ENCODE results near the gene PRPF40B. TPM values are rescaled to one million over a fixed set of nuclear protein-coding genes. Genes with fewer than 3 reads are reported as not detected.

The PRPF40B gene
- total RNA-seq, 2 donors from 2014 or later, result 6.3 to 9.3 TPM

DNA sequence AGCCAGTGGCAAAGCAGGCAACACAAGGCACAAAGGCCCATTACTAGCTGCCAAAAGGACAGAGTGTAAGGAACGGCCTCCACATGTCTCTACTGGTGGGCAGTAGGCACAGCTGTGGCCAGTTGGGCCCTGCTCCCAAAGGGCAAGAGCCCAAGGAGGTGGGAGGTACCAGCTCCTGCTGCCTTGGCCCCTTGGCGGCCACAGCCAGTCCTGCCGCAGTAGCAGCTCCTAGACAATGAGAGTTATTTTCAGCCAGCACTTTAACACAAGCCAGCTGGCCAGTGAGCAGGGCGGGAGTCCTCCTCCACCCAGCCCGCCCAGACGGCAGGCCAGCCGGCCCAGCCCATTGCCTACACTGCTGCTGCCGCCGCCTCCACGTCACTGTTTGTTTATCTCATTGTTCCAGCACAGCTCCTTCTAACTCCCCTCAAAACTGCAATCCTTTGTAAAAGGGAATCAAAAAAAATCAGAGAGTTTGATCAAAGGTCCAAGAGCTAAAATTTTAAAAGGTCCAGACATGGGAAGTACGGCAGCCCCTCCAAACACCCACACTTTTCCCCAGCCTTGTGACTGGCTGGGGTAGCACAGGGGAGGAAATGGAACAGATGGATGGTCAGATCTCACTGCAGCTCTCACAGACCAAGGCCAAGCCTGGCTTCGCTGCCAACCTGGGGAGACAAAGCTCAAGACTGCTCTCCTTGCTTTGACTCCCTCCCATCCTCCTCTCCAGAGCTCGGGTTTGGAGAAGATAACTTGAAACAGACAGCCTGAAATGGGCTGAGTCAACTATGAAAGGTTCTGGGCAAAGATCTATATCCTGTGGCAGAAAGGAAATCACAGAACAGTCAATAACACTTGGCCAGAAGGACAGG, 50.3 kb downstream of the PRPF40B start:
- H3K4me1 ChIP-seq, result peaks cover 32% of the 10 kb centered on the region
- DNase-seq, result peak; percentile 86 to 95 (median 92)
- no peak overlapping the region for H3K4me3 ChIP-seq
- no peaks in the 10 kb centered on the region for H3K36me3 ChIP-seq (replicated peaks in 1 of 2; ENCODE audit: insufficient read depth in 1 of 2, low read depth in 2 of 2)
- 7 to 11% methylated on average over 13 of the region's 13 CpGs for WGBS, 2 donors
- no peaks in the 10 kb centered on the region for H3K9me3 ChIP-seq
- peak; percentile 97 for ATAC-seq
- intact Hi-C loops (cut with DNase I), result no loop called here
- TF ChIP-seq CTCF (IDR thresholded peaks at IDR 0.05), result peak in 6 of 7 experiments; percentile 13 to 65 (median 59)
- peak; percentile 62 to 77 (median 73) for TF ChIP-seq POLR2A (IDR thresholded peaks at IDR 0.05)
- no peaks in the 10 kb centered on the region for H3K27me3 ChIP-seq
- peak overlapping the region; percentile 71 to 91 (median 85) for H3K27ac ChIP-seq

DNA sequence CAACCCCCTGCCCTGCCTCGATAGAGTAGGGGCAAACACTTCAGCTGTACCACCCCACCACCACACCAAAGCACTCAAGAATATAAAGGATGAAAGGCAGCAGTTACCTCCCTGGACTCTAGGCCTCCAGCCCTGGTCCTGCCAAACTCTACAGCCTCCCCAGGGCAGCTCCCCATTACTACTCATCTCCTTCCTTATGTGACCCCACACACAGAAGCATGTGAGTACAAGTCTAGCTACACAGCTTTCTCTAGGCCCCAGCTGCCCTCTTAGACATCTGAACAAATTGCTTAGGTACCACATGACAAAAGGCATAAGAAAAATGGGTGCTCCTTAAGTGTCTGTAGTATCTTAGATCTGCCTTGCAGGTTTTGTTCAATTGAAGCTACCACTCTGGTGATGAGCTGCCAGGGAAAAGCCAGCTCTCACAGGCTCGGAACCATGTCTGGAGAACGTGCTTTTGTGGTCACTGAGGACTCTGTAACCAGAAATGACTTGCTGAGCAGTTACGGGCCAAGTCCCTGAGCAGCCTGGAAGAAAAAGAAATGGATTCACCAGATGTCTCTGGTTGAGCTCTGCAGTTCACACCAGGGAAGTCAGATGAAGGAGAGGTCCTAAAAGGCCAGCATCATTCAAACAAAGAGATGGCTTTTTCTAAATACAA, 51.1 kb downstream of the PRPF40B start:
- no peaks in the 10 kb centered on the region for H3K27me3 ChIP-seq
- intact Hi-C loops (cut with DNase I), result no loop called here
- ATAC-seq (no peak), DNase-seq (no peak)
- no peaks in the 10 kb centered on the region for H3K36me3 ChIP-seq (replicated peaks in 1 of 2; ENCODE audit: insufficient read depth in 1 of 2, low read depth in 2 of 2)
- 52 to 81% methylated on average over 4 of the region's 4 CpGs for WGBS, 2 donors
- H3K4me1 ChIP-seq, result peaks cover 32% of the 10 kb centered on the region
- peak overlapping the region; percentile 71 to 91 (median 85) for H3K27ac ChIP-seq
- H3K4me3 ChIP-seq, result no peak overlapping the region
- no peaks in the 10 kb centered on the region for H3K9me3 ChIP-seq
- TF ChIP-seq POLR2A (IDR thresholded peaks at IDR 0.05), result no peak

- DNase-seq, result no peak
- H3K9me3 ChIP-seq, result no peaks in the 10 kb centered on the region
- ATAC-seq, result no peak
- H3K4me3 ChIP-seq, result no peak overlapping the region
- H3K27ac ChIP-seq, result peak overlapping the region in 2 of 4 donors; percentile 81 to 89
- no peaks in the 10 kb centered on the region for H3K27me3 ChIP-seq
- intact Hi-C loops (cut with DNase I), result no loop called here
- no peak for TF ChIP-seq CTCF (IDR thresholded peaks at IDR 0.05)
- no peak for TF ChIP-seq POLR2A (IDR thresholded peaks at IDR 0.05)
- peaks cover 32% of the 10 kb centered on the region for H3K4me1 ChIP-seq
- 83 to 88% methylated on average over 7 of the region's 7 CpGs for WGBS, 2 donors
- H3K36me3 ChIP-seq (replicated peaks in 1 of 2; ENCODE audit: insufficient read depth in 1 of 2, low read depth in 2 of 2), result no peaks in the 10 kb centered on the region
These were observed 51.8 kb downstream of the PRPF40B start for GRCh38 chr12:49675137-49675536.

DNA sequence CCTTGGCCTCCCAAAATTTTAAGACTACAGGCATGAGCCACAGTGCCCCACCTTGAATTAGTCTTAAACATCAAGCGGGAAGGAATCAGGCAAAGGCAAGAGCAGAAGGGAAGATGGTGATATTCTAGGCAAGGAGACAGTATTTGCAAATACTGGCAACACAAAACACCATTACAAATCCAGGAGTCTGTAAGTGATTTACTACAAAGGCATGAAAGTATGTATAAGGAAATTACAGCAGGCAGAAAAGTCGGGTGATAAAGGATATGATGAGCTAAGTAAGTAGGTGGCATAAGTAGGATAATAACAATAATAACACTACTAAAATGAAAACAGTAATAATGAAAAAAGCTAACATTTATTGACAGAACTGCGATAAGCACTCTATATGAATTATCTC, 55.4 kb downstream of the PRPF40B start:
- no peaks in the 10 kb centered on the region for H3K27me3 ChIP-seq
- H3K4me3 ChIP-seq, result no peak overlapping the region
- DNase-seq (no peak), ATAC-seq (no peak)
- peaks cover 13% of the 10 kb centered on the region for H3K4me1 ChIP-seq
- no peak overlapping the region for H3K27ac ChIP-seq
- H3K9me3 ChIP-seq, result no peaks in the 10 kb centered on the region
- intact Hi-C loops (cut with DNase I), result no loop called here
- 69 to 70% methylated on average over 3 of the region's 3 CpGs for WGBS, 2 donors
- no peaks in the 10 kb centered on the region for H3K36me3 ChIP-seq (replicated peaks in 1 of 2; ENCODE audit: insufficient read depth in 1 of 2, low read depth in 2 of 2)
- no peak for TF ChIP-seq POLR2A (IDR thresholded peaks at IDR 0.05)

DNA sequence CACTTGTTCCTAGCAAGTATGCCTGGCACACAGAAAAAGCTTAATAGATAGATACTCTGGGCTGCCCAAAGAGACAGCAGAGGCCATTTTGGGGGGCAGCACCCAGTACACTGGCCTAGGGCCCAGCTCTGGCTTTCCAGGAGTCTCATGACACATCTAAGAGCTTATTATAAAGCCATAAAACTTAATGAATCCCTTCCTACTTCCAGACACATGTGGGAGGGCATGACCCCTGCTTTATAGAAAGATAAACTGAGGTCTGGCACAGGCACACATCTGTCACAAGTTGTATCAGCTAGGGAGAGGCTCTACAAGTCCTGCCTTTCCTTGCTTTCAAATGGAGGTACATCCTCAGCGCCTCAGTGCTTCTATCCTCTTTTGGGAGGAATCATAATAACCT, 56.7 kb downstream of the PRPF40B start:
- Histone ChIP-seq H3K4me1 (peaks cover 2% of the 10 kb centered on the region), H3K4me3 (no peak overlapping the region), H3K27me3 (no peaks in the 10 kb centered on the region), H3K9me3 (no peaks in the 10 kb centered on the region), H3K27ac (no peak overlapping the region), H3K36me3 (replicated peaks in 1 of 2; ENCODE audit: insufficient read depth in 1 of 2, low read depth in 2 of 2) (no peaks in the 10 kb centered on the region)
- WGBS, 2 donors, result 76 to 93% methylated on average over 1 of the region's 1 CpG
- TF ChIP-seq POLR2A (IDR thresholded peaks at IDR 0.05), result no peak
- TF ChIP-seq CTCF (IDR thresholded peaks at IDR 0.05), result no peak
- DNase-seq (no peak), ATAC-seq (no peak)
- intact Hi-C loops (cut with DNase I), result no loop called here

All from body of pancreas (tissue), 4 donors.